ENCODE data around the gene AGAP5. TPM values are rescaled to one million over a fixed set of nuclear protein-coding genes. Genes with fewer than 3 reads are reported as not detected.
A peak's percentile ranks its signal among the peaks of the same experiment; 100 is the strongest.
"Not testable (repeated sequence)": the region's sequence is repeated elsewhere in the genome, so short reads cannot be mapped to it uniquely, and the experiment has no call there.

The AGAP5 gene
- polyA plus RNA-seq, 10 donors = 3.3 to 22.8 (median 9.9) TPM

DNA sequence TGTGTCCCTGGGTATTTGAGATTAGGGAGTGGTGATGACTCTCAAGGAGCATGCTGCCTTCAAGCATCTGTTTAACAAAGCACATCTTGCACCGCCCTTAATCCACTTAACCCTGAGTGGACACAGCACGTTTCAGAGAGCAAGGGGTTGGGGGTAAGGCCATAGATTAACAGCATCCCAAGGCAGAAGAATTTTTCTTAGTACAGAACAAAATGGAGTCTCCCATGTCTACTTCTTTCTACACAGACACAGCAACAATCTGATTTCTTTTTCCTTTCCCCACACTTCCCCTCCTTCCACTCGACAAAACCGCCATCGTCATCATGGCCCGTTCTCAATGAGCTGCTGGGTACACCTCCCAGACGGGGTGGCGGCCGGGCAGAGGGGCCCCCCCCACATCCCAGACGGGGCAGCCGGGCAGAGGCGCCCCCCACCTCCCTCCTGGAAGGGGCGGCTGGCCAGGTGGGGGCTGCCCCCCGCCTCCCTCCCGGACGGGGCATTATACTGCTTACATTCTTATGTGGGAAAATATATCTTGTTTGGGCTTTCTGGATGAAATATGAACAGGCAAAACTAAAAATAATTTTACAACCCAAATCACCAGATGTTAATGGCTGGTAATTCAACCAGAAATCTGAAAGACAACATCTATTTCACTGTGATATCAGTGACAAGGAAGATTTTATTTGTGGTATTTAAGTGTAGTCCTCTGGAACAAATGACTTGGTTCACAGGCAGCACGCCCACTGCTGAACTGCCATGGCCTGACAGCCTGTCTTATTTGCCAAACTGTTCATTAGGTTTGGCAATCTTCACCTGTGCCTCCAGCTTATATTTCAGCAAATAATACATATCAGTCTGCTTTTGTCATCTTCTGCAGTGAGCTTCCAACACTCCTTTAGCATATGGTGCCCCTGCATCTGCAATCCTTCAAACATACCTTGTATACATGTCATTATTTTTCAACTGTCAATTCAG is 17.6 kb upstream of the AGAP5 start:
- DNase-seq = not testable (repeated sequence)

DNA sequence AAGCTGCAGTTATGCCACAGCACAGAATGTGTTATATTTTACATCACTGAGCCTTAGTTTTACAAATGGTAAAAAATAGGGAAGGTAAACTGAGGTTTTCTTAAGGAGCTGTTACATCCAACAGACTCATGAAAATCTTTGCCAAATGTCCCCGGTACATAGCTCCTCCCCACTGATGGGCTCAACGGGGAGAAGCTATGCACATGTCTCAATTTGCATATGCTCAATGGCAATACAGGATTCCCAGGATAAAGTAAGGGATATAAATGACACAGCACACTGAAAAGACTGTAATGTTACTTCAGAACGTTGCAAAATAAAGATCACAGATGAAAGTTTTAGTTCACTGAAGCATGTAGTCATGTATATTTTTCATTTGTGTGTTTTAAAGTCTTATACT is 16.6 kb upstream of the AGAP5 start:
- not testable (repeated sequence) for DNase-seq

DNA sequence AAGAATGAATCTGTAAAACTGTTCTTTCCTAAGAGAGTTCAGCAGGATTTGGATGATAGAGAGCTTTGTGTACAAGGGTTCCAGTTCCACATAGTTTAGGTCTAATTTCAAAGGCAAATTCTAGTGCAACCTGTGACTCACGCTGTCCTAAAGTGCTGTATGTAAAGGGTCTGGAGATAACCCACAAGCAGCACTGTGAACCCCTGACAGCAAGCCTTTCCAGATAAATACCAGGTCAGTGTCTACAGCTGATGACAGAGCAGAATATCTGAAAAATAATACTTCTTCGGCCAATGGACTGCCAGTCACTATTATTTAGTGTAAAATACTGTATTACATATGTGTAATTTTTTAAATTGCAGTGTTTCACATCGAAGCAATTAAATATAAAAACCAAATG is 16.0 kb upstream of the AGAP5 start:
- not testable (repeated sequence) for DNase-seq

DNA sequence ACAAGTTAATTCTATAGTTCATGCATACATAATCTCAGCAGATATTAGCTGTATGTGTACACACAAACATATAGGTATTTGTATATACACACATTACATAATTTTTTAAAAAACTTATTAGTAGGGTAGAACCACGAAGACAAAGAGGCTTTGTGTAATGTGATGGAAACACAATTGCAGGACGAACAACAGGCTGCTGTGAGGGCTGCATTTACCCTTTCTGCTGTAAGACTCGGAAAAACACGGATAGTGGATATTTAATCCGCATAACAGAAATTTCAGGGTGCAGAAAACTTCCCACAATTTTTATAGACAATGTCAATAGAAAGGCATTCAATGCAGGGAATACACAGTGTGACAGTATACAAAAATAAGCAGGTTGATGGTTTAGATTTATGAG is 13.8 kb upstream of the AGAP5 start:
- DNase-seq = not testable (repeated sequence)

DNA sequence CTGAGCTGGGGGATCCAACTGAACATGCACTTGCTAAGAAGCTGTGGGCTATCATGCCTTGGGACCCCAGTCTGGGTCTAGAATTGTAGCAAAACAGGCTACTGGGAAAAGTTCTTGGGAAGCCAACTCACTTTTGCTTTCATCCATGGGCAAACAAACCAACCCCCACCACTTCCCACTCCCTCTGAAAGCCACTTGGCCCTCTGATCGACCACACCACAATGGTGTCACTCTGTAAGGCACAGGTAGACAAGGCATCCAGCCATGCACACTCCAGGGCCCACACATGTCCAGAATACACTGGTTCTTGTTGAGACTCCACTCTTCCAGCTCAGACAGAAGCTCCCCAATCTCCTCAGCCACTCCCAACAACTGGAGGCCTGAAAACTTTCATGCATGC is 10.2 kb upstream of the AGAP5 start:
- not testable (repeated sequence) for DNase-seq

DNA sequence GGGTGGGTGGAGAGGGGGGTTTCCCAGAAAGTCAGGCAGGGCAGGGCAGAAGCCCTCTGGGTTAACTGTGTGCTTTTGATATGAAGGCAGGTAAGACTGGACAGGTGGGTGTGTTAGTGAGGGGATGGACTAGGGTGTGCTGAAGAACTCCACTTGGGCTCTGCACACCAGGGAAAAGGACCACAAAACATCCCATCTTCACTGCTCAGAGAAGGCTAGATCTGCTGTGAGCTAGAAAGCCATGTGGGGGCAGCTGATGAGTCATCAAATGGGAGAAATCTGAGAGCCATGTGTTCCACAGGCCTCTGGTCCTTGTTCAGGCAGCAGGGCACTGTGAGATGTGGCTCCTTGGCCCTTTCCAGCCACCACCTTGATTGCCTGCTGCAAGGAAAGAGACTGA is 9.7 kb upstream of the AGAP5 start:
- DNase-seq = not testable (repeated sequence)

DNA sequence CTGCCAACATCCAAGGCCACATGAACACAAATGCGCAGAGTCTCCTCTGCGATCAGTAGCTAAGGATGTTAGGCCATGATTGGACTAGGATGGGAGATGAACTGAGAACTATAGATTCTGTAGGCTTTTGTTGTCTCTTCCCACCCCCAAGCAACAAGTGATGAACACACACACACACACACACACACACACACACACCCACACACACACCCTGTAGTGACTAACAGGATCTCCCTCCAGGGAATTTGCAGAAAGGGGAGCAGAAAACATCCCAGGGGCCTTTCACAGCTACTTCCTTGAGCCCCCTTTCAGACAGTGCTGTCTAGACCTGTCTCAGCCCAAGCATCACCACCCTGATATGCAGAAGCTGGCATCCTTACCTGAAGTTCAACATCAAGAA is 8.6 kb upstream of the AGAP5 start:
- not testable (repeated sequence) for DNase-seq

DNA sequence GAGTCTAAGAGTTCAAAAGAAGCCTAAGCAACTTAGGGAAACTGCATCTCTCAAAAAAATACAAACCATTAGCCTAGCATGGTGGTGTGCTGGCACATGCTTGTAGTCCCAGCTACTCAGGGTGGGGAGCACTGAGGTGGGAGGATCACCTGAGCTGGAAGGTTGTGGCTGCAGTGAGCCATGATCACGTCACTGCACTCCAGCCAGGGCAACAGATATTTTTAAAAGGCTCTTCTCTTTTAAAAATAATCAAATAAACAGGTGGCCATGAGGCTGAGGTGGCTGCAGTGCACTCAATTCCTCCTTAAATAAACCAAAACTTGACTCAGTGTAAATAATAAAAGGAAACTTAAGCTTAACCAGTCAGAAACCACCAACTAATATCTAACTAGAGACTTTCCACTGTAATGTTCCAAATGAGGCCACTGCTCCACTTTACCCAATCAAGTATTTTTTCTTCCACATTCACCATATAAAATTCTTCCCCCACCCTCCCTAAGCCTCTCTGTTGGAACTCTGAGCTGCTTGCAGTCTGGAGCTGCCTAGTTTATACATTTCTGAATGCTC is 7.7 kb upstream of the AGAP5 start:
- not testable (repeated sequence) for DNase-seq

DNA sequence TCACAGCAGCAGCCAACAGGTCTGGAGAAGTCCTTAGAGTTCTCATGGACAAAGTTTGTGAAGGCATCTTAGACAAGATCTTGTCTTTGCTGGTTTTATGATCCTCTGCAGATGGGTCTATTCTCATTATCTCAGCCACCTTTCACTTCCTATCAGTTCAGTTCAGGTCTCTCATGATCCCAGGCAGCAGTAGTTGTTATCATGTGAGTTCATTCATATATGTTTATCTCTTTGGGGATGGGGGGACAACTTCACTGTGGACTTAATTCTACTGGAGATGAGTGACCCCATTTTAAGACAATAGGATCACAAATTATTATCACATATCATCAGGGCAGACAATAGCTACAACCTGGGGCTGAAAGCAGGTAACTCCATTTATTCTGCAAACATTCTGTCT is 6.0 kb upstream of the AGAP5 start:
- not testable (repeated sequence) for DNase-seq

DNA sequence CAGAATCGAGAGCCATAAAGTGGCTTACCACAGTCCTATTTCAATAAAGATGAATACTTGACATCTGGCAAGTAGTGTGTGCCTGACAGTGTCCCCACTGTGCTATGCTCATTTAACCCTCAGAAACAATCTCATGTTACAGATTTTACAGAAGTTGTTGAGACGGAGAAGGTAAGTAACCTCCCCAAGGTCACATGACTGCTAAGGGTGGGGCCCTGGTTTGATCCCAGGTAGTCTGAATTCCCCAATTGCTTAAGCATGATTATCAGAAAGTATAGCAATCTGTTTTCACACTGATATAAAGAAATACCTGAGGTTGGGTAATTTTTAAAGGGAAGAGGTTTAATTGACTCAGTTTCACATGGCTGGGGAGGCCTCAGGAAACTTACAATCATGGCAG is 910 bp upstream of the AGAP5 start:
- DNase-seq = not testable (repeated sequence)

DNA sequence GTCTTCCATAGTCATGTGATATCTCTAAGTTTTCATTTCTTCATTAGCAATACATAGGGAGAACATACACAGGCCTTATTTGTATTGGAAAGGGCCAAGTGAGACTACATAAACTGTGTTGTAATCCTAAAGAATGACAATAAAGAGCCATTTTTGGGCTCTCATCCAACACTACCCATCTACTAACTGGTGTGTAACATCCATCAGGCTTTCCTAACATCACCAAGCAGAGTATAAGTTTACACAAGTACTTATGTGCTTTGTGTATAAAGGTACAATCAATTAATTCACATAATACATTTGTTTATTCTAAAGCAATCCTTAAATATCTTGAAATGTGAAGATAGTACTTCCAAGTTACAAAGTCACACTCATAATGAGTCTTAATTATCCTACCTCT is 2.6 kb downstream of the AGAP5 start:
- not testable (repeated sequence) for DNase-seq

DNA sequence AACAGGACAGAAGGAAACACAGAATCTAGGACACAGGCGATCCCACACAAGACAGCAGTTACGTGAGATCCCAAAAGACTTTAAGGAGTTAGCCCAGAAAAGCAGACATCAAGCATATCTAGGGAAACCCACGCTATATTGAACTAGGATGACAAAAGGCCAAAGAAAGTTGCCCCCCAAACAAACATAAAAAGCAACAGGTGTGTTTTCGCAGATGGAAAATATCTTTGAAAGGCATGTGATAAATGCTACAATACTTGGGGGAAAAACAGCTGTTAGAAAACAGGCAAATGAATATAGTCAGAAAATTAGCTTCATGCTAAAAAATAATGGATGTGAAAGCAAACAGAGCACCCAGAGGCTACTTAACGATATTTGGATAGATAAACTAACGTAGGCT is 7.2 kb downstream of the AGAP5 start:
- DNase-seq = not testable (repeated sequence)

DNA sequence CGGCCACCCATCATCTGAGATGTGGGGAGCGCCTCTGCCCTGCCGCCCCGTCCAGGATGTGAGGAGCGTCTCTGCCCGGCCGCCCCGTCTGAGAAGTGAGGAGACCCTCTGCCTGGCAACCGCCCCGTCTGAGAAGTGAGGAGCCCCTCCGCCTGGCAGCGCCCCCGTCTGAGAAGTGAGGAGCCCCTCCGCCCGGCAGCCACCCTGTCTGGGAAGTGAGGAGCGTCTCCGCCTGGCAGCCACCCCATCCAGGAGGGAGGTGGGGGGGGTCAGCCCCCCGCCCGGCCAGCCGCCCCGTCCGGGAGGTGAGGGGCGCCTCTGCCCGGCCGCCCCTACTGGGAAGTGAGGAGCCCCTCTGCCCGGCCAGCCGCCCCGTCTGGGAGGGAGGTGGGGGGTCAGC is 8.3 kb downstream of the AGAP5 start:
- DNase-seq = not testable (repeated sequence)

DNA sequence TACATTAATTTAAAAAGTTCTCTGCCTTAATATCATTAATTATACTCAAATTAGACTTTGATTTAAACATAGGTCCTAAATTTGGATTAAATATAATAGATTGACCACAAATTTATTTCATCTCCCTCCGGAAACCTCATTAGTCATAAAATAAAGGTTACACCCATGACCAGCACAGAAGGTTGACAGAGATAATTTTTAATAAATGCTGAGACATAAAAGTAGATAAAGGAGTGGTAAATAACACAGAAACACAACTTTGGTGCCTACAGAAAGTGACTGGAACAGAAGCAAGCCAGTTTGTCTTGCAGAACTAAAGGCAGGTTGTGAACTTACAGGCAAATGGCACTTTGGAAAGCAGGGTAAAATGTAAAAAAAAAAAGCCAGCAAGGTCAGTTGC is 10.3 kb downstream of the AGAP5 start:
- not testable (repeated sequence) for DNase-seq

DNA sequence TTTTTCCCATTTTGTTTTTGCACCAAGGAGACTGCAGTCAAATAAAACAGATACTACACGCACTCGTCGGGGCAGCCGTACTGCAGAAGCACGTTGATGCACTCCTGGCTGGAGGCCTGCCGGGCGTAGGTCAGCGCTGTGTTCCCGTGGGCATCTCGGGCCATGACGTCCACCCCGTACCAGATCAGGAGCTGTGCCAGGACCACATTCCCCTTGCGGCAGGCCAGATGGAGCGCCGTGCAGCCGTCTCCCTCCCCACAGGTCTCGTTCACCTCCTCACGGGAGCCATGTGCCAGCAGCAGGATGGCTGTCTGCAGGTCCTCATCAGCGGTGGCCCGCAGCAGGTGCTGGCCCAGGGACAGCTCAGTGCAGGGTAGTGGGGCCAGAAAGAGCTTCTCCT is 23.4 kb downstream of the AGAP5 start:
- DNase-seq = not testable (repeated sequence)

DNA sequence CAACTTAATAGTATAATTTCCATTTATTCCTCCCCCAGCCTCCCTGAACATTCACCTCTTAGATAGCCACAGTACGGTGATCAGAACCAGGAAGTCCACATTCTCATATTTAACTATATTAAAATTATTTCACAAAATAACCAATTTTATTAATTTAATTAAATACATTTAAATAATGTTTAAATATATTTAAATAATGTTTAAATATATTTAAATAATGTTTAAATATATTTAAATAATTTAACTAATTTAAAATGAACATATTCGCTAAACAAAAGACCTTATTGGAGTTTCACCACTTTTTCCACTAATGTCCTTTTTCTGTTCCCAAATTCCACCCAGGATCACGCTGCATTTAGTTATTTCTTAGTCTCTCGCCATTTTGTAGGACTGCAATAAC is 29.5 kb downstream of the AGAP5 start:
- DNase-seq = not testable (repeated sequence)

DNA sequence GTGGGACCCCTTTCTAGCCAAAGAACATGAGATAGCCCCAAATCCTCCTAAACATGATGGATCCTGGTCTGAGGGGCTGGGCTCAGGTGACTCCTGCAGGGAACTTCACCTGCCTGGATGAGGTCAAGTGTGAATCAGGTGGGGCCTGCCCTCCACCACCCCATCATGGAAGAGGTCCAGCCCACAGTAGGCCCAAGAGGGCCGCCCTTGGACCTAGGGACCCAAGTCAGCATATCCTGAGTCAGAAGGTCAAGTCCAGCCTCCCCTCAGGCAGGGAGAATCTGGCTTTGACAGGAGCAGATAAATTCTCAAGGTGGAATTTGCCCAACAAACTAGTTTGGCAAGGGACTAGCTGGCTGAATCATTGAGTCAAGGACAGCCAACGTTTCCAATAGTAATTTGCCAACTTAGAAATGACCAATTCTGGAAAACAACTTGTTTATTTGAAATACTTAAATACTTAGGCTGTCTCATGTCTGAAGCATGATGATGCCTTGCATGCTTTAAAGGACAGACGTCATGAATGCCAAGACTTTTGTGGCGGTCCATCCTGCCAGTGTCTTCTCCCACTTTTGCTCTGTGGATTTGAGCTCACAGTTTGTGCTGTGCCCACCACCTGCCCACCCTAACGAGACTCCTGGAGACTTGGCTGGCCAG is 31.6 kb downstream of the AGAP5 start:
- DNase-seq = not testable (repeated sequence)

DNA sequence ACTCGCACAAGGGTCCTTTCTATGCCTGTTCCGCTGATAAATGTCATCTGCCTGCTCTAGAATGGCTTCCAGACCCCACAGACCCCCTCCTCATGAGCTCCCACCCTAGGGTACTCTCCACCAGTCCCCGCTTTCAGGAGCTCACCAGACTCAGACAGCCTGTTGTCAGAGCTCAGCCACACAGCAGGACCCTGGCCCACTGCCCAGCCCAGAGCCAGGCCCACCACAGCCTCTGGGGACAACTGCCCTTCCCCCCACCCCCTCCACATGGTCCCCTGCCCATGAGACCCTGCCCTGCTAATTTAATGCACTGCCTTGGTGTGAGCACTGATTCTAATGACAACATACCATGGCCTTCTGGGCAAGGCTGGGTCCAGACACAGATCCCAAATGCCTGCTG is 32.3 kb downstream of the AGAP5 start:
- not testable (repeated sequence) for DNase-seq

DNA sequence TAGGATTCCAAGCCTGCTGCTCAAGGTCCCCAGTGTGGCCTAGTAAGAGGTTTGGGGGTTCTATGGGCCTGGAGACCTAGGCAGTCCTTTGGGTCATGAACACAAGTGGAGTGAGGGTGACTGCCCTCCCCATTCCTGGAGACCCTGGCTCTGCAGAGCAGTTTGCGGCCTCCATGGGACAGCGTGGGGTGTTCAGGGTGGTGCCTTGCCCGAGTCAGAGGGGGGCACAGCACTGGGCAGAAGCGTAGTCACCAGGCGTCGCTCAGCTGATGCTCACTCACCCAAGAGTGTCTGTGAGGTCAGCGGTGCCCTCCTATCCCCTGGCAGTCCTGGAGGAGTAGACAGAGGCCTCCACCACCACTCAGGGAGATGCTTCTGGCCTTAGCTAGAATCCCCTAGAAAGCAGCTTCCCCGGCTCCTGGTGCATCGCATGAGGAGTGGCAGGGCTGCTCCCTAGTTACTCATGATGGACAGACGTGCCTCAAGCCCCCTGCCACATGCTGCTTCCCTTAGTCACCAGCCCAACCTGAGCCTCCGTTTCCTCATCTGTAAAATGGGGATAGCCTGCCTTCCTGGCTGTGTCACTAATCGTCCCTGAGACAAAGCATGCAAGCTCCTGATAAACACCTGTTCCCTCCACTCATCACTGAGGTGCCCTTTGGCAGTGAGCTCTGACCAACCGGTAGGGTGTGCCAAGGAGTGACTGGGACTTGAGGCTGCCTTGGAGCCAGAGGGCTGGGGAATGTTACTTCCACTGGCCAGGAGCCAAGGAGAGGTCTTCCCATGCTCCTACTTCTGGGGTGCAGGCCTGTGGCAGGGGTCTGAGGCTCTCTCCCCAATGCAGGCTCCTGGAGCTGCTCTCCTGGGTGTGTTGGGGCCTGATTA is 33.5 kb downstream of the AGAP5 start:
- DNase-seq = not testable (repeated sequence)

DNA sequence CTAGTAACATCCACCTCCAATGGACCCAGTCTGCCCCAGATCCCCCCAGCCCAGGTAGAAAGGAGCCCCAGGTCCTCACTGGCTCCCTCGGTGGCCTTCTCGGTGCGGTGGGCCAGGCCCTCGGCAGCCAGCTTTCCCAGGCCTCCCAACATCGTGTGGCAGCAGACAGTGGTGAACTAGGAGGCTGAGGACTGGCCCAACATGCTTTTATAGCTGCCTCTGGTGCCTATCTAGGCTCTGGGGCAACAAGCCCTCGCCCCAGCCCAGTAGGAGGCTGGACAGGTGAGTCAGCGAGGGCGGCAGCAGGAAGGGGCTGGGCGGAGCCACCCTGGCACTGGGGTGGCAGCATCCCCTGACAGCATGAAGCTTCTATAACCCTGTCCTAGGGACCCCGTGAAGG is 34.3 kb downstream of the AGAP5 start:
- DNase-seq = not testable (repeated sequence)

DNA sequence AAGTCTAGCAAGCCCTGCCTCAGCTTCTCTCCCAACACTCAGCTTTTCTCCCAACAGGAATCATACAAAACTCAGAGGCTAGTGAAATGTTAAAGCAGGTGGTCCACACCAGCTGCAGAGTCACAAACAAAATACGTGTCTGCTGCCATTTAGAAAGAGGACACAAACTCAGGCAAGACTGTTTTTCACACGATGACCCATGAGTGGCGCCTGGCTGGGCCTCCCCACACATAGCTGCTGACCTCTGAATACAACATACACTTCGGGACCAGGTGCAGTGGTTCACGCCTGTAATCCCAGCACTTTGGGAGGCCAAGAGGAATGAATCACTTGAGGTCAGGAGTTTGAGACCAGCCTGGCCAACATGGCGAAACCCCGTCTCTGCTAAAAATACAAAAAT is 35.2 kb downstream of the AGAP5 start:
- not testable (repeated sequence) for DNase-seq

DNA sequence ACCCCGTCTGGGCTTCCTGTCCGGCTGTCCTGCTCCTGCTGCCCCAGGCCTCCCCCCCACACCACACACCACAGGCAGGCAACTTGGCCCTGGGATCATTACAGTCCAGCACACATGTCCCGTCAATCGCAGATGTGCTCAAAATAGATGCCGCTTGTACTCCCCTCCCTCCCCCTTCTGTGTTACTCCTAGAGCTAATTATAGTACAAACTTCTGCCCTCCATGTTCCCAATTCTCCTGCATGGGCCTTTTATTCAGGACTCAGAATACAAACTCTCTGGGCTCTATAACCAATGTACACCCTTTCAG is 42.0 kb downstream of the AGAP5 start, which contains the start of gene SYNPO2L:
Gene SYNPO2L (minus strand): TSS at position 40 of the 309 bp plus-strand sequence. CDS start 107 bp downstream, outside the sequence.
- DNase-seq = peak; percentile 58 to 79 (median 67)

Measured in muscle of back (tissue), 11 donors.